A549 (cell line): ENCODE data around the gene E2F2. TPM values are rescaled to one million over a fixed set of nuclear protein-coding genes. Genes with fewer than 3 reads are reported as not detected.

Source experiments
- ATAC-seq, 2 experiments: fragments of 200-7000 bp in 1 of 2; fragments of >200 bp in 1 of 2; cut with Nextera tagmentation in 1 of 2; cut with Tn5 transposase in 1 of 2; 3 replicates each; pipeline versions ENCODE4 v1.8.0 to v1.9.1; 2018 to 2020; ENCODE audit warnings: mild to moderate bottlenecking in 1 of 2, moderate library complexity in 1 of 2
- CTCF ChIA-PET: fragments of 300-600 bp; sonication (Branson Sonifier 250); formaldehyde crosslinking; extraction: SDS; loops from one replicate; lab custom pipeline; 2021; ENCODE audit warnings: antibody characterized with exemption, inconsistent platforms; lab: Yijun Ruan, JAX
- POLR2A ChIA-PET: fragments of 350-600 bp; formaldehyde crosslinking; extraction: SDS; loops from one replicate; lab custom pipeline; 2021; ENCODE audit warnings: antibody characterized with exemption, inconsistent platforms; lab: Yijun Ruan, JAX
- DNase-seq, 2 experiments: peaks; one replicate each; pipeline versions ENCODE4 v3.0.0 to v3.0.0-alpha.2; 2011 to 2016; ENCODE audit warnings: low read depth in 1 of 2, low spot score in 1 of 2
- FAIRE-seq: peaks from 2 replicates; lab custom pipeline; 2011; peaks lifted over from hg19 to GRCh38; lab: Jason Lieb, UNC
- H3K27ac ChIP-seq, 2 experiments: fragments of >200 bp; sonication (Bioruptor Twin); formaldehyde crosslinking; 3 replicates each; pipeline ENCODE4 v1.5.1; 2016 to 2017
- H3K4me1 ChIP-seq: fragments of >200 bp; sonication (Bioruptor Twin); formaldehyde crosslinking; 3 replicates; pipeline ENCODE4 v1.6.1; 2016
- H3K4me2 ChIP-seq: fragments of >200 bp; sonication (Bioruptor Twin); formaldehyde crosslinking; 3 replicates; pipeline ENCODE4 v1.6.1; 2016
- H3K4me3 ChIP-seq: fragments of >200 bp; sonication (Bioruptor Twin); formaldehyde crosslinking; 3 replicates; pipeline ENCODE4 v1.5.1; 2016
- H3K9me3 ChIP-seq: fragments of >200 bp; sonication (Bioruptor Twin); formaldehyde crosslinking; 3 replicates; pipeline ENCODE4 v1.6.1; 2016
- CBX8 ChIP-seq: fragments of 200-600 bp; sonication (generic); IDR thresholded peaks from 2 replicates; pipeline ENCODE4 v1.6.1; 2016
- CHD2 ChIP-seq: fragments of 150-350 bp; IDR thresholded peaks from 2 replicates; pipeline ENCODE4 v1.6.1; 2014; ENCODE audit warnings: low read length; ENCODE audit not compliant: partially characterized antibody
- EP300 ChIP-seq, 2 experiments: fragments of >200 bp; sonication (Bioruptor Twin); formaldehyde crosslinking; IDR thresholded peaks; 2 replicates in 1 of 2; 3 replicates in 1 of 2; pipeline ENCODE4 v1.6.1; 2016 to 2017
- GATA3 ChIP-seq: IDR thresholded peaks from 2 replicates; pipeline ENCODE4 v1.6.1; 2012; ENCODE audit warnings: borderline replicate concordance
- HOXB5 ChIP-seq: fragments of 250-450 bp; sonication (Bioruptor Pico); IDR thresholded peaks from 2 replicates; pipeline ENCODE4 v1.5.0; 2020; ENCODE audit warnings: mild to moderate bottlenecking, moderate library complexity
- MAFK ChIP-seq: fragments of 450-650 bp; IDR thresholded peaks from 2 replicates; pipeline ENCODE4 v1.6.1; 2014; ENCODE audit not compliant: partially characterized antibody
- MAZ ChIP-seq: fragments of 150-350 bp; IDR thresholded peaks from 2 replicates; pipeline ENCODE4 v1.6.1; 2014; ENCODE audit warnings: antibody characterized with exemption, low read depth, low read length, borderline replicate concordance
- NFE2L2 ChIP-seq: fragments of 150-350 bp; conservative IDR thresholded peaks from 2 replicates; pipeline ENCODE4 v1.6.1; 2014; ENCODE audit warnings: low read length
- NPAS2 ChIP-seq: fragments of 250-450 bp; sonication (Bioruptor Pico); IDR thresholded peaks from 2 replicates; pipeline ENCODE4 v1.8.0; 2022; ENCODE audit warnings: mild to moderate bottlenecking, moderate library complexity, borderline replicate concordance
- NR3C1 ChIP-seq: fragments of >200 bp; sonication (Bioruptor Twin); formaldehyde crosslinking; IDR thresholded peaks from 3 replicates; pipeline ENCODE4 v1.6.1; 2017
- RAD21 ChIP-seq, 2 experiments: fragments of >200 bp in 1 of 2; sonication (Bioruptor Twin) in 1 of 2; formaldehyde crosslinking in 1 of 2; IDR thresholded peaks in 1 of 2; conservative IDR thresholded peaks in 1 of 2; 2 replicates in 1 of 2; 3 replicates in 1 of 2; pipeline ENCODE4 v1.6.1; 2012 to 2018; ENCODE audit warnings: inconsistent platforms in 1 of 2
- RCOR1 ChIP-seq: fragments of 150-350 bp; IDR thresholded peaks from 2 replicates; pipeline ENCODE4 v1.6.1; 2014; ENCODE audit warnings: antibody characterized with exemption, low read length, low read depth
- RFX5 ChIP-seq: fragments of 450-650 bp; IDR thresholded peaks from 2 replicates; pipeline ENCODE4 v1.7.1; 2014; ENCODE audit warnings: antibody characterized with exemption, mild to moderate bottlenecking, moderate library complexity
- TP53 ChIP-seq: fragments of 250-450 bp; sonication (Bioruptor Pico); IDR thresholded peaks from 2 replicates; pipeline ENCODE4 v1.5.0; 2021; ENCODE audit warnings: mild to moderate bottlenecking, moderate library complexity
- ZC3H11A ChIP-seq: fragments of 450-650 bp; IDR thresholded peaks from 2 replicates; pipeline ENCODE4 v1.6.1; 2014; ENCODE audit warnings: antibody characterized with exemption, mild to moderate bottlenecking
- ZFP36 ChIP-seq: fragments of 450-650 bp; IDR thresholded peaks from 2 replicates; pipeline ENCODE4 v1.6.1; 2014; ENCODE audit warnings: borderline replicate concordance; ENCODE audit not compliant: partially characterized antibody
- WGBS: methylation state at CpG from one replicate; pipeline ENCODE4 v1.1.6; 2017; ENCODE audit errors: missing lambda C conversion rate; 5-methylcytosine and 5-hydroxymethylcytosine counted together
- polyA plus RNA-seq, 4 experiments: library from polyadenylated mRNA; depleted of rRNA in 3 of 4; stranded (reverse); fragments of >200 nt; fragmentation: RNase III in 1 of 4; extraction: RNeasy Plus Mini Kit Qiagen cat#74134 plus additional on column Dnase treatment in 1 of 4; gene quantifications; 2 replicates in 3 of 4; 3 replicates in 1 of 4; pipeline ENCODE4 v1.2.3, GENCODE V29; 2011 to 2017
- TF ChIP-seq, protein P1 (sequence below): fragments of 250-450 bp; sonication (Bioruptor Pico); IDR thresholded peaks from 2 replicates; pipeline ENCODE4 v1.5.0; 2020; ENCODE audit warnings: low read depth, mild to moderate bottlenecking, moderate library complexity
- TF ChIP-seq, protein P2 (sequence below): fragments of 200-600 bp; sonication (generic); IDR thresholded peaks from 2 replicates; pipeline ENCODE4 v1.6.1; 2016; ENCODE audit warnings: antibody characterized with exemption, mild to moderate bottlenecking, moderate library complexity
- TF ChIP-seq, protein P3 (sequence below): fragments of >200 bp; sonication (Bioruptor Twin); formaldehyde crosslinking; IDR thresholded peaks from 3 replicates; pipeline ENCODE4 v1.5.1; 2016

Gene E2F2
- polyA plus RNA-seq, 2 of the 4 experiments (the other 2 are of a cell fraction): 0.90 to 3.4 TPM

DNA sequence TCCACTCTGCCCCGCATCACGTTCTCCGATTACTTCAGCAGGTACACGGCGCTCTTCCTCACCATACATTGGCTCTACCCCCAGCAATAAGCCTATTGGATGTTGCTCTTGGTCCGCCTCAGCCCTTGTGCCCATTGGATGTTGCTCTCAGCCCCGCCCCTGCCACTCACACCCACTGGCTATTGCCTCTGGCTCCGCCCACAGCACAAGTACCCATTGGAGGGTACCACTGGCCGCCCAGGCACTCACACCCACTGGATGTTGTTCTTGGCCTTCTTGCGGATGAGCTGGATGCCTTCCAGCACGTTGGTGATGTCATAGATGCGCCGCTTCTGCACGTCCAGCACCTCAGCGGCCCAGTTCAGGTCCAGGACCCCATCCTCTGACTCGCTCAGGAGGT, 9.4 kb downstream of the E2F2 start:
- Histone ChIP-seq H3K4me3 (no peak overlapping the region), H3K9me3 (no peaks in the 10 kb centered on the region), H3K4me1 (peaks cover 24% of the 10 kb centered on the region), H3K27ac (no peak overlapping the region), H3K4me2 (no peak overlapping the region)
- DNase-seq (peak; percentile 31 to 42), ATAC-seq (peak; percentile 49 to 84; a peak in 3 of 6 replicates), FAIRE-seq (no peak)
- ChIA-PET POLR2A (interaction anchor here (0.6 kb wide), 1 partner anchor 177 kb away, joined by 4 read pairs; the partner anchor contains the start of gene HNRNPR), CTCF (interaction anchor here (1.1 to 1.7 kb wide), 2 partner anchors 18 to 24 kb away, joined by 3 to 11 read pairs; no protein-coding TSS in a partner anchor)
- TF ChIP-seq CHD2 (no peak), RAD21 (conservative IDR thresholded peaks at IDR 0.05 in 1 of 2, IDR thresholded peaks at IDR 0.05 in 1 of 2) (no peak), RCOR1 (no peak), EP300 (IDR thresholded peaks at IDR 0.05) (no peak), NR3C1 (no peak), GATA3 (no peak), CBX8 (no peak), HOXB5 (CRISPR knock-in tag) (no peak)
- TF ChIP-seq, protein P1, sequence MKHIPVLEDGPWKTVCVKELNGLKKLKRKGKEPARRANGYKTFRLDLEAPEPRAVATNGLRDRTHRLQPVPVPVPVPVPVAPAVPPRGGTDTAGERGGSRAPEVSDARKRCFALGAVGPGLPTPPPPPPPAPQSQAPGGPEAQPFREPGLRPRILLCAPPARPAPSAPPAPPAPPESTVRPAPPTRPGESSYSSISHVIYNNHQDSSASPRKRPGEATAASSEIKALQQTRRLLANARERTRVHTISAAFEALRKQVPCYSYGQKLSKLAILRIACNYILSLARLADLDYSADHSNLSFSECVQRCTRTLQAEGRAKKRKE: no peak
- TF ChIP-seq, protein P2, sequence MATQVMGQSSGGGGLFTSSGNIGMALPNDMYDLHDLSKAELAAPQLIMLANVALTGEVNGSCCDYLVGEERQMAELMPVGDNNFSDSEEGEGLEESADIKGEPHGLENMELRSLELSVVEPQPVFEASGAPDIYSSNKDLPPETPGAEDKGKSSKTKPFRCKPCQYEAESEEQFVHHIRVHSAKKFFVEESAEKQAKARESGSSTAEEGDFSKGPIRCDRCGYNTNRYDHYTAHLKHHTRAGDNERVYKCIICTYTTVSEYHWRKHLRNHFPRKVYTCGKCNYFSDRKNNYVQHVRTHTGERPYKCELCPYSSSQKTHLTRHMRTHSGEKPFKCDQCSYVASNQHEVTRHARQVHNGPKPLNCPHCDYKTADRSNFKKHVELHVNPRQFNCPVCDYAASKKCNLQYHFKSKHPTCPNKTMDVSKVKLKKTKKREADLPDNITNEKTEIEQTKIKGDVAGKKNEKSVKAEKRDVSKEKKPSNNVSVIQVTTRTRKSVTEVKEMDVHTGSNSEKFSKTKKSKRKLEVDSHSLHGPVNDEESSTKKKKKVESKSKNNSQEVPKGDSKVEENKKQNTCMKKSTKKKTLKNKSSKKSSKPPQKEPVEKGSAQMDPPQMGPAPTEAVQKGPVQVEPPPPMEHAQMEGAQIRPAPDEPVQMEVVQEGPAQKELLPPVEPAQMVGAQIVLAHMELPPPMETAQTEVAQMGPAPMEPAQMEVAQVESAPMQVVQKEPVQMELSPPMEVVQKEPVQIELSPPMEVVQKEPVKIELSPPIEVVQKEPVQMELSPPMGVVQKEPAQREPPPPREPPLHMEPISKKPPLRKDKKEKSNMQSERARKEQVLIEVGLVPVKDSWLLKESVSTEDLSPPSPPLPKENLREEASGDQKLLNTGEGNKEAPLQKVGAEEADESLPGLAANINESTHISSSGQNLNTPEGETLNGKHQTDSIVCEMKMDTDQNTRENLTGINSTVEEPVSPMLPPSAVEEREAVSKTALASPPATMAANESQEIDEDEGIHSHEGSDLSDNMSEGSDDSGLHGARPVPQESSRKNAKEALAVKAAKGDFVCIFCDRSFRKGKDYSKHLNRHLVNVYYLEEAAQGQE: no peak
- WGBS: 97% methylated on average over 15 of the region's 16 CpGs

DNA sequence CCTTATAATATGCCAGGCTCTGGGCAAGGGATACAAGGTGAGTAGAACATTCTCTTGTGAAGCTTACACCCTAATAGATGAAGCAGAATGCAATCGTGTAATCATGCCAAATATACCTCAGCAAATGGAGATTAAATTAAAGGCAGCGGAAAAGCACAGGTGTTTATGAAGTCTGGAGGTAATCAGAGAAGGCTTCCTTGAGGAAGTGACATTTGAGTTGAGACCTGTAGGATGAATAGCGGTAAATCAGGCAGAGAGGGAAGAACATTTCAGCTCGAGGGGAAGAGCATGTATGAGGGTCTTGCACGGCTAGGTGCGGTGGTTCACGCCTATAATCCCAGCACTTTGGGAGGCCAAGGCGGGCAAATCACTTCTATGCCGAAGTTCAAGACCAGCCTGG, 13.5 kb downstream of the E2F2 start:
- Histone ChIP-seq H3K4me2 (no peak overlapping the region), H3K4me3 (no peak overlapping the region), H3K9me3 (no peaks in the 10 kb centered on the region), H3K4me1 (no peaks in the 10 kb centered on the region), H3K27ac (no peak overlapping the region)
- ChIA-PET CTCF (interaction anchor here (0.6 kb wide), 1 partner anchor 9 kb away, joined by 3 read pairs; no protein-coding TSS in a partner anchor), POLR2A (no interaction called here)
- WGBS: 90% methylated on average over 9 of the region's 9 CpGs
- FAIRE-seq: no peak
- no peak for TF ChIP-seq CBX8
- TF ChIP-seq ZFP36: peak; percentile 32
- TF ChIP-seq RFX5: no peak
- no peak for TF ChIP-seq NFE2L2
- TF ChIP-seq, all 56 proteins: peak for 1
- DNase-seq (no peak), ATAC-seq (no peak)

DNA sequence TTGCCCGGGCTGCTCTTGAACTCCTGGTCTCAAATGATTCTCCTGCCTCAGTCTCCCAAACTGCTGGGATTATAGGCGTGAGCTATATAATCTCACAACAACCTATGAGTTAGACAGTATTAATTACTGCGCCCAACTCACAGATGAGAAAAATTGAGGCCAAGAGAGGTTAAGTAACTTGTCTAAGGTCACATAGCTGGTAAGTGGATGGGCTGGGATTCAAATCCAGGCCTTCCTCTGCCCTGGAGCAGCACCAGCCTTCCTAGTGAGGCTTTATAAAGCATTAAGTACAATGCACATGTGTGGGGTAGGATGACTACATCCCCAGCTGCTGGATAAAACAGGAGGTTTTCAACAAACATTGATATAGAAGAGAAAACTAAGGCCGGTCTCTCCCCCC, 15.1 kb downstream of the E2F2 start:
- CTCF ChIA-PET: interaction anchor here (0.6 to 1.9 kb wide), 5 partner anchors 8 to 1168 kb away, joined by 3 to 8 read pairs (median 6); no protein-coding TSS in a partner anchor
- POLR2A ChIA-PET: no interaction called here
- DNase-seq (no peak), ATAC-seq (no peak), FAIRE-seq (no peak)
- Histone ChIP-seq H3K4me1 (no peaks in the 10 kb centered on the region), H3K27ac (no peak overlapping the region), H3K4me2 (no peak overlapping the region), H3K4me3 (no peak overlapping the region), H3K9me3 (no peaks in the 10 kb centered on the region)
- WGBS: 88% methylated on average over 4 of the region's 4 CpGs
- TF ChIP-seq MAZ (no peak), MAFK (no peak), NPAS2 (no peak), ZC3H11A (no peak), TP53 (CRISPR knock-in tag) (no peak)
- TF ChIP-seq, protein P3, sequence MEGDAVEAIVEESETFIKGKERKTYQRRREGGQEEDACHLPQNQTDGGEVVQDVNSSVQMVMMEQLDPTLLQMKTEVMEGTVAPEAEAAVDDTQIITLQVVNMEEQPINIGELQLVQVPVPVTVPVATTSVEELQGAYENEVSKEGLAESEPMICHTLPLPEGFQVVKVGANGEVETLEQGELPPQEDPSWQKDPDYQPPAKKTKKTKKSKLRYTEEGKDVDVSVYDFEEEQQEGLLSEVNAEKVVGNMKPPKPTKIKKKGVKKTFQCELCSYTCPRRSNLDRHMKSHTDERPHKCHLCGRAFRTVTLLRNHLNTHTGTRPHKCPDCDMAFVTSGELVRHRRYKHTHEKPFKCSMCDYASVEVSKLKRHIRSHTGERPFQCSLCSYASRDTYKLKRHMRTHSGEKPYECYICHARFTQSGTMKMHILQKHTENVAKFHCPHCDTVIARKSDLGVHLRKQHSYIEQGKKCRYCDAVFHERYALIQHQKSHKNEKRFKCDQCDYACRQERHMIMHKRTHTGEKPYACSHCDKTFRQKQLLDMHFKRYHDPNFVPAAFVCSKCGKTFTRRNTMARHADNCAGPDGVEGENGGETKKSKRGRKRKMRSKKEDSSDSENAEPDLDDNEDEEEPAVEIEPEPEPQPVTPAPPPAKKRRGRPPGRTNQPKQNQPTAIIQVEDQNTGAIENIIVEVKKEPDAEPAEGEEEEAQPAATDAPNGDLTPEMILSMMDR: no peak
